SW 1271 (cell line): Measurements from ENCODE around the gene UBXN7.
"Not testable (repeated sequence)": the region's sequence is repeated elsewhere in the genome, so short reads cannot be mapped to it uniquely, and the experiment has no call there.

Source experiments
- DNase-seq, 2 experiments: peaks; one replicate each; lab custom pipeline; 2025; lab: John Stamatoyannopoulos, UW

UBXN7 gene, protein sequence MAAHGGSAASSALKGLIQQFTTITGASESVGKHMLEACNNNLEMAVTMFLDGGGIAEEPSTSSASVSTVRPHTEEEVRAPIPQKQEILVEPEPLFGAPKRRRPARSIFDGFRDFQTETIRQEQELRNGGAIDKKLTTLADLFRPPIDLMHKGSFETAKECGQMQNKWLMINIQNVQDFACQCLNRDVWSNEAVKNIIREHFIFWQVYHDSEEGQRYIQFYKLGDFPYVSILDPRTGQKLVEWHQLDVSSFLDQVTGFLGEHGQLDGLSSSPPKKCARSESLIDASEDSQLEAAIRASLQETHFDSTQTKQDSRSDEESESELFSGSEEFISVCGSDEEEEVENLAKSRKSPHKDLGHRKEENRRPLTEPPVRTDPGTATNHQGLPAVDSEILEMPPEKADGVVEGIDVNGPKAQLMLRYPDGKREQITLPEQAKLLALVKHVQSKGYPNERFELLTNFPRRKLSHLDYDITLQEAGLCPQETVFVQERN

DNA sequence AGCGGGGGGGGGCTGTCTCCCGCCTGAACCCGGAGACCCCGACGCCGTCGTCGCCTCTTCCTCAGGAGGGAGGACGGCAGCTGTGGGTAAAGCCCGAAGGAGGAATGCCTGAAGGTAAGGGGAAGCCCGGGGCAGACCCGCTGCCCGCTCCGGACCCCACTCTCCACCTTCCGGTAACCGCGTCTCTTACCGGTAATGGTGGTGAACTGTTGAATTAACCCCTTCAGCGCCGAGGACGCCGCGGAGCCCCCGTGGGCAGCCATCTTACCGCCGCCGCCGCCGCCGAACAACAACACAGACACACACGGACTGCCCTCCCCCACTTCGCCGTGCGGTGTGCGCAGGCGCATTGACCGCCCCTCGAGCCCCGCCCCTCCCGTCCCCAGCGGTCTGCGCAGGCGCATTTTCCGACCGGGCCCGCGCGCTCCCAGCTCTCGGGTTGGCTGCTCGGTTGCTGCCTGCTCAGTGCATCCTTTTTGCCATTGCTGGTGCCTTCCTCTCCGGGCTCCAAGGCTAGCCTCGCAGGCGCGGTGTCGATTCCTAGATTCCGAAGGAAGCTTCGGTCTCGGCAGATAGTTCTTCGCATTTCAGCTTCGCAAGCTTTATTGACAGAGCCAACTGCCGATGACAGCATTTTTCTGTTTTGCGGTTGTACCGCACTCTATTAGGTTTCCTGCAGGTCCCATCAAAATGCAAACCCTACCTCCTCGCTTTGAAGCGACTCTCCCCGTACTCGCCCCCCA lies at the start of gene UBXN7:
UBXN7 (minus strand) TSS at position 291 of the 743 bp plus-strand sequence; CDS start at position 263, 28 bp downstream.
- peak; percentile 66 to 92 for DNase-seq

DNA sequence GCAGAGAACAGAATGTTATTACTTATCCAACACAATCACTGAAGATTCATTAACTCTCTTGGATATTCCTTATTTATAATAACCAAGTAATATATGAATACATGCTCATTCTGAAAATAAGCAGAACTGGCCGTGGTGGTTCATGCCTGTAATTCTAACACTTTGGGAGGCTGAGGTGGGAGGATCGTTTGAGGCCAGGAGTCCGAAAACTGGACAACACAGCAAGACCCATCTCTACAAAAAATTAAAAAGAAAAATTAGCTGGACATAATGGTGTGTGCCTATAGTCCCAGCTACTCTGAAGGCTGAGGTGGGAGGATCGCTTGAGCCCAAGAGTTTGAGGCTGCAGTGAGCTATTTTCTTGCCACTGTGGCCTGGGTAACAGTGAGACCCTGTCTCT lies 45.5 kb upstream of the UBXN7 start:
- DNase-seq: no peak

DNA sequence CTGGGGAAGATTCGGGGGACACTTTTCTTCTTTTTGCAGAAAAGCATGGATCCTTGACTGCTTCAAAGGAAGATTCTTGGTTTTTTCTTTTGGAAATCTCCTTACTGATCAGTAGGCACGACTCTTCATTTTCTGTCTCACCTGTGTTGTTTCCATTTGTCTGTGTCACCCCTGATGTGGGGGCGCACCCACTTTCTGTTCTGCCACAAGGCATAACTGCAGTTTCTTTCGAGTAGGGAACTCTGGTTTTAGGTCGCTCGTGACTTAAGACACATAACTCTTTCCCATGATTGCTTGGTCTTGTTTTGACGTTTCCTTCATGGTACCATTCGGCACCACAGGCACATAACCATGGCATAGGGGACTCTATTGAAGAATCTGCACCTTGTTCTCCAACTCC lies 40.1 kb upstream of the UBXN7 start:
- DNase-seq: no peak

DNA sequence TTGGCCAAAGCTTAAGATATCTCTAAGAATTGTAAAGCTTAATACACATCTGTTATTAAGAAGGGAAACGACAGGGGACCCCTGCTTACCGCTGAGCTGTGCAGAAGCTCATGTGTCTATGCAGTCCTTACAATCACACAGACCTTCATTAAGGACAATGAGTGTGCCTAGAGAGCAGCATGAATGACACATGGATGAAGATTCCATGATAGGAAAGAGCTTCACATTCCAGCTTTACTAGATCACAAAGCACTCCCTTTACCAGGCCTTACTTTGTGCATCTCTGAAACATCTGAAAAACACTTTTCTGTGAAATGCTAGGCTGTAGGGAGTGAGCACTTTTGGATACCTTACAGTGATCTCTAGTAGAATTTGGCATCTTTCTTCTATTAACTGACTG lies 39.3 kb upstream of the UBXN7 start:
- no peak for DNase-seq

DNA sequence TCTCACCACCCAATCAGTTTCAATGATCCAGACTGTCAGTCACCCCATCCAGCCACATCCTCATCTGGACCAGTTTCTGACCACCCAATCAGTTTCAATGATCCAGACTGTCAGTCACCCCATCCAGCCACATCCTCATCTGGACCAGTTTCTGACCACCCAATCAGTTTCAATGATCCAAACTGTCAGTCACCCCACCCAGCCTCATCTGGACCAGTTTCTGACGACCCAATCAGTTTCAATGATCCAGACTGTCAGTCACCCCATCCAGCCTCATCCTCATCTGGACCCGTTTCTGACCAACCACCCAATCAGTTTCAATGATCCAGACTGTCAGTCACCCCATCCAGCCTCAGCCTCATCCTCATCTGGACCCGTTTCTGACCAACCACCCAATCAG lies 38.0 kb upstream of the UBXN7 start:
- DNase-seq: not testable (repeated sequence)

DNA sequence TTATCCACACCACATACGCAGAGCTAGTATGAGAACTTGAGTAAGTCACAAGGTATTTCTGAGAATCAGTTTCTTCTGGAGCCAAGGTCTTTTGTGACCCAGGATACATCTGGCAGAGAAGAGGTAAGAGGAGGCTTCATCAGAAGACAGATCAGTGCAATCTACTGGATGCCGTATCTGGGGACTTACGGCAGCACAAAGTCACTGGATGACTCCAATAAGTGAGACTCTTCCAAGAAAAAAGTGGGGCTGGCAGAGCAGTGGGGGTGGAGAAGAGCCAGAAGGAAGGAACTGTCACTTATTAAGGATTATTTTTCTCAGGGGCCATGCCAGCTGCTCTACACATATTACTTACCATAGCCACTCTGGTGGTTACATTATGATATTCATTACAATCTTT lies 31.6 kb upstream of the UBXN7 start:
- no peak for DNase-seq

DNA sequence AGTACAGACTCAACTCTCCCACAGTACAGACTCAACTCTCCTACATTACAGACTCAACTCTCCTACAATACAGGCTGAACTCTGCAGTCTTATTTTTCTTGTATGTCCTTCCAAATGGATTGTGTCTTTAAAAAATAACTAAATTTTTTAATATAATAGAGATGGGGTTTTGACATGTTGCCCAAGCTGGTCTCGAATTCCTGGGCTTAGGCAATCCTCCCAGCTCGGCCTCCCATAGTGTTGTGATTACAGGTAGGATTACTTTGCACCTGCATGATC lies 31.2 kb upstream of the UBXN7 start:
- DNase-seq: no peak

DNA sequence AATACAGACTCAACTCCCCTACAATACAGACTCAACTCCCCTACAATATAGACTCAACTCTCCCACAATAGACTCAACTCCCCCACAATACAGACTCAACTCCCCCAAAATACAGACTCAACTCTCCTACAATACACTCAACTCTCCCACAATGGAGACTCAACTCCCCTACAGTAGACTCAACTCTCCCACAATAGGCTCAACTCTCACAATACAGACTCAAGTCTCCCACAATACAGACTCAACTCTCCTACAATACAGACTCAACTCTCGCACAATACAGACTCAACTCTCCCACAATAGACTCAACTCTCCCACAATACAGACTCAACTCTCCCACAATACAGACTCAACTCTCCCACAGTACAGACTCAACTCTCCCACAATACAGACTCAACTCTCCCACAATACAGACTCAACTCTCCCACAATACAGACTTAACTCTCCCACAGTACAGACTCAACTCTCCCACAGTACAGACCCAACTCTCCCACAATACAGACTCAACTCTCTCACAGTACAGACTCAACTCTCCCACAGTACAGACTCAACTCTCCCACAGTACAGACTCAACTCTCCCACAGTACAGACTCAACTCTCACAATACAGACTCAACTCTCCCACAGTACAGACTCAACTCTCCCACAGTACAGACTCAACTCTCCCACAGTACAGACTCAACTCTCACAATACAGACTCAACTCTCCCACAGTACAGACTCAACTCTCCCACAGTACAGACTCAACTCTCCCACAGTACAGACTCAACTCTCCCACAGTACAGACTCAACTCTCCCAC lies 30.7 kb upstream of the UBXN7 start:
- not testable (repeated sequence) for DNase-seq

DNA sequence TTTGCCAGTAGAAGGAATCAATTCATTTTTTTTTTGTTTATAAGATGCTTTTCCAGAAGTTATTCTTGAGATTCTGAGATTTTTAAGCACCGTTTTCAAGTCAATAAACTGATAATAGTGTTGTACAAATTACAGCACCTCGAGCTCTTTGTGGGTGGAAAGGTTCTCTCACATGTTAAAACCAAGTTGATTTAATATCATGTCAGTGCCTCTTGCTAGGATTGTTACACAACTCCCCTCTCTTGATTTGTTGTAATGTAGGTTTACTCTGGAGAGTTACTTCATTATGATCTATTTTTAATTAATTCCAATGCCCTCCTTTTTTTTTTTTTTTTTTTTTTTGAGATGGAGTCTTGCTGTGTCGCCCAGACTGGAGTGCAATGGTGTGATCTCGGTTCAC lies 25.8 kb upstream of the UBXN7 start:
- DNase-seq: no peak

DNA sequence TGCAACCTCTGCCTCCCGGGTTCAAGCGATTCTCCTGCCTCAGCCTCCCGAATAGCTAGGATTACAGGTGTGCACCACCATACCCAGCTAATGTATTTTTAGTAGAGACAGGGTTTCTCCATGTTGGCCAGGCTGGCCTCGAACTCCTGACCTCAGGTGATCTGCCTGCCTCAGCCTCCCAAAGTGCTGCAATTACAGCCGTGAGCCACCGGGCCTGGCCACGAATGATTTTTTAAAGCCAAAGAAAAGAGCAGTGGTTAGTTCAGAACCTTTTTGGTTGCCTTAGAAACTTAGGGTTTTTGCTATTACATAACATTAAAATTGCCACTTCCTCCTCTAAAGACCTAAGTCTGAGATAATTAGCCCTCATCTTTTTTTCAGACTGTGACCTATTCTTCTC lies 25.2 kb upstream of the UBXN7 start:
- DNase-seq: not testable (repeated sequence)

DNA sequence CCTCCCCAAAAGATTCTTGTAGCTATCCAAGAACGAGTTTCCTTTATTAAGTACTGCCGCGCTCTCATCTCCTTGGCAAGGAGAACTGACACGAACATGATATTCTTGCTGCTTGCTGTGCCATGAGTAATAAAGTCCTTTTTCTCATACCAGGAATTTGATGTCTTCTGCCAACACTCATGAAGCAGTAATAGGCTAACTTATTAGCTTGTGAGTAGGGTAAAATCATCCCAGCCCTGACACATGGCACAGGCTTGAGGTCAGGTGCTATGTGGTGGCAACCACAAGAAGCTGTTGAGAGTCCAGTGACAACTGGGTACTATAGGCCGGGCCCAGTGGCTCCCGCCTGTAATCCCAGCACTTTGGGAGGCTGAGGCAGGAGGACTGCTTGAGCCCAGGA lies 22.7 kb upstream of the UBXN7 start:
- no peak for DNase-seq

DNA sequence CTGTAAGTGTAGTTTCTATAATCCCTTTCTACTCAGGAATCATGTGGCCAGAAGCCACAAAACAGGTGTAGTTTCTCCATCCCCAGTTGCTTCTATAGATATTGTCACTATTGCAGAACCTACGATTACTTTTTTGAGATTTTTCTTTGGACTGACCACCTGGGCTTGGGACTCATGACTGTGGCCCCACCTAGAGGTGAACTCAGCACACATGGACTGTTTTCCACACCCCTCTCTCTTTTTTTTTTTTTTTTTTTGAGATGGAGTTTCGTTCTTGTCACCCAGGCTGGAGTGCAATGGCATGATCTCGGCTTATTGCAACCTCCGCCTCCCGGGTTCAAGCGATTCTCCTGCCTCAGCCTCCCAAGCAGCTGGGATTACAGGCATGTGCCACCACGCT lies 13.2 kb upstream of the UBXN7 start:
- not testable (repeated sequence) for DNase-seq

DNA sequence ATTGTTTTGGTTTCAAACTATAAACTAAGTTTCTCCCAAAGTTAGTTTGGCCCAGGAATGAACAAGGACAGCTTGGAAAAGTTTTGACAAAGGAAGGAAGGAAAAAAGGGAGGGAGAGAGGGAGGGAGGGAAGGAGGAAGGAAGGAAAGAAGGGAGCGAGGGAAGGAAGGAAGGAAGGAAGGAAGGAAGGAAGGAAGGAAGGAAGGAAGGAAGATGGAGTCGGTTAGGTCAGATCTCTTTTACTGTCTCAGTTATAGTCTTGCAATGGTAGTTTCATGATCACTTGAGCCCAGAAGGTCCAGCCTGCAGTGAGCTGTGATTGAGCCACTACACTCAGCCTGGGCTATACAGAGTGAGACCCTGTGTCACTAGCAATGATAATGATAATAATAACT lies 12.3 kb upstream of the UBXN7 start:
- DNase-seq: no peak

DNA sequence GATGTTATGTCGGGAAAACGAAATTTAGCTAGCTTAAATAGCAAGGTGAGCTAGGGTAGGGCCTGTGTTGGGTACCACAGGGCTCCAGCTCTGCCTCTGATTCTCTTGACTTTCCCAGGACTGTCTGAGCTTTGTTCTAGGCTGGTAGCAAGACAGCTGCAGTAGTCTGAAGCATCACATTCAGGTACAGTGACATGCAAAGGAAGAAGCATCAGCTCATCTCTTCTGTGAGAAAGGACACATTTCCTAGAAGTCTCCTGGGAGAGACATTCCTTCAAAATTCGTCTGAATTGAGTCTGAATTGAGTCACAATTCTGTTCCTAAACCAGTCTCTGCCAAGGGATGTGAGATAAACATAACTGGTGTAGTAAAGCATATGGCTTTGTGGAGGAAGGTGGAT lies 8.5 kb upstream of the UBXN7 start:
- no peak for DNase-seq

DNA sequence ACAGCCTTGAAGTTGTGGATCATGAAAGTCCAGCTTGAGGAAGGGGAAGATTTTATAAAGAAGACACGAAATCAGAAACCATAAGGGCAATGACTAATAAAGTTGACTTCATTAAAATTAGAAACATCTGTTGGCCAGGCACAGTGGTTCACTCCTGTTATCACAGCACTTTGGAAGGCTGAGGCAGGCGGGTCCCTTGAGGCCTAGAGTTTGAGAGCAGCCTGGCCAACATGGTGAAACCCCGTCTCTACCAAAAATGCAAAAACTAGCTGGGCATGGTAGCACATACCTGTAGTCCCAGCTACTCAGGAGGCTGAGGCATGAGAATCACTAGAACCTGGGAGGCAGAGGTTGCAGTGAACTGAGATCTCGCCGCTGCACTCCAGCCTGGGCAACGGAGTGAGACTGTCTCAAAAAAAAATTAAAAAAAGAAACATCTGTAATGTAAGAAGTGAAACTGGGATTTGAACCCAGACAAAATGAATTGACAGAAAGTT lies 7.9 kb upstream of the UBXN7 start:
- DNase-seq: no peak

DNA sequence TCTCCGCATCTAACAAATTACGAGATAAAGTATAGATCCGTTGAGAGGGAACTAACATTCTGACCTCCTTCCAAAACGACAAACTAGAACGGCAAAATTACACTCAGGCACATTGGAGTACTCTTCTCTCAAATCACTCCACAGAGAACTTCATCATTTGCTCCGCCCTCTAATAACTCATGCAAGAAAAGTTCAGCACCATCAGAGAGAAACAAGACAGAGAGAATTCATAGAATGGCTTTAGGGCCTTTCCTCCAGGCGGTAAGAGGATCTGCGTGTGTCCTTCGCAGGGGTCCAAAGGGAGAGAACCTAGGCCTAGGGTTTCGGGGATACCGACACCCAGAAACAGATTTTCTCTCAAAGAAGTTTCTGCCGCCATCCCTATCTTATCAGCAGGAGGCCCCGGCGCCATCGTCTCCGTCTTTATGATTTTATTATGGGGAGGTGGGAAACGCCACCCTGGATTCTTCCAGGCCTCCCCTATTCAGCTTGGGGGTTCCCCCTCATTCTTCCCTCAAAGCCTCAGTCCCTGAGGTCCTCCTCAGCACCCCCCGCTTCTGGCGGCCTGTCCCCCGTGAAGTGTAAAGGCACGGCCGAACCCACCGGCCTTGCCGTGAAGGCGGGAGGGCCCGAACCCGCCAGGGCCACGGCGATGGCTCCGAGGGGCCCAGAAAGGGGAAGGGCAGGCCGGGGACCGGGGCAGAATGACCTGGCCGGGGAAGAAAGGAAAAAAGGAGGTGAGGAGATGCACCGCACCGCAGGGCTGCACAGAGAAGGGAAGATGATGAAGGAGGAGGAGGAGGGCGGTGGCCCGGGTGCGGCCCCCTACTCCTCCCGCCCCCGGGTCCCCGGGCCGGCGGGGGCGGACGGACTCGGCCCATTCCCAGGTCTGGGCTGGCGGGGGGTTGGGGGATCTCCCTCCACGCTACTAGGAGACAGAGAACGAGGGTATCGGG lies 768 bp downstream of the UBXN7 start:
- peak; percentile 15 to 61 for DNase-seq

DNA sequence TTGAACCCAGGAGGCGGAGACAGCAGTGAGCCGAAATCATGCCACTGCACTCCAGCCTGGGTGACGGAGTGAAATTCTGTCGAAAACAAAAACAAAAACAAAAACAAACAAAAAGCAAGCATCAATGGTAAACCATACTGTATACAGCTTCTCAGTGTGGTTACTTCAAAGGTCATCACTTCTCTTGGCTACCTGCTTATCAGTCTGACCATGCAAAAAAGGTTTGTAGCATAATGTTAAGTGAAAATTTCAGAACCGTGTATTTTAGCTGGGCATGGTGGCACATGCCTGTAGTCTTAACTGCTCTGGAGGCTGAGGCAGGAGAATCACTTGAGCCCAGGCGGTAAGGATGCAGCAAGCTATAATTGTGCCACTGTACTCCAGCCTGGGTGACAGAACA lies 4.2 kb downstream of the UBXN7 start:
- DNase-seq: no peak

DNA sequence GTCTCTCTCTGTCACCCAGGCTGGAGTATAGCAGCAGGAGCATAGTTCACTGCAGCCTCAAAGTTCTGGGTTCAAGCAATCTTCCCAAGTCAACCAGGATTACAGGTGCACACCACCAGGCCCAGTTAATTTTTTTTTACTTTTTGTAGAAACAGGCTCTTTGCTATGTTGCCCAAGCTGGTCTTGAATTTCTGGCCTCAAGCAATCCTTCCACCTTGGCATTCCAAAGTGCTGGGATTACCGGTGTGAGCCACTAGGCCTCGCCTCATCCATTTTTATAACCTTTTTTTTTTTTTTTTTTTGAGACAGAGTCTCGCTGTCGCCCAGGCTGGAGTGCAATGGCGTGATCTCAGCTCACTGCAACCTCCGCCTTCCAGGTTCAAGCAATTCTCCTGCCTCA lies 7.8 kb downstream of the UBXN7 start:
- DNase-seq: not testable (repeated sequence)

DNA sequence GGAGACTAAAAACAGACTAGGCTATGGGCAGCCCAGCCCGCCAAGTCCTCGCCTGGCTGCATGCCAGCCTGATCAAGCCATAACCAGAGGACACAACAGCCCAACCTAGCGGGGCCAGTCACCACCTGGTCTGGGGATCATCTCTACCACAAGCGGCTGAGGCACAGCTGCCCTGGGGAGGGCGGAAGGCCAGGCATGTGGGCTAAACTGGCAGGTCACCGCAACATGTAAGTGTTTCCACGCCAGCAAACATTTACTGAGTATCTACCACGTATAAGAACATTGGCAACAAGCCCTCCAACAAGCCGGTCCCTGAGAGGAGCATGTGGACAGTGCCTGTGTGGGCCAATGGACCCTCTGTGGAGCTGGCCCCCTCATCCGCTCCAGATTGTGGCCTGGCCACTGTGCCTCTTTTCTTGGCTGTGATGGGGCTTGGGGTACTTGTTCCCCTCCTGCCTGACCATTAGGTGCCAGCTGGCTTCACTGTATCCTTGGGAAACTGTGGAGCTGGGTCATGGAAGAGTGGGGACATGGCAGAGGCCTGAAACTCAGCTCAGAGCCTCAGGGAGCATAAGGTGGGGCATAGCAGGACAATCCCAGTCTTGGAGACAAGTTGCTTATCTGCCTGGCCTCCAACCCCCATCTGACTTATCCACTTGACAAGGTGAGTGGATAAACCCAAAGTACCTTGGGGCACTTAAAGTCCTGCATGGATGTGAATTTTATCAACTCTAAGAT lies 9.0 kb downstream of the UBXN7 start:
- no peak for DNase-seq

DNA sequence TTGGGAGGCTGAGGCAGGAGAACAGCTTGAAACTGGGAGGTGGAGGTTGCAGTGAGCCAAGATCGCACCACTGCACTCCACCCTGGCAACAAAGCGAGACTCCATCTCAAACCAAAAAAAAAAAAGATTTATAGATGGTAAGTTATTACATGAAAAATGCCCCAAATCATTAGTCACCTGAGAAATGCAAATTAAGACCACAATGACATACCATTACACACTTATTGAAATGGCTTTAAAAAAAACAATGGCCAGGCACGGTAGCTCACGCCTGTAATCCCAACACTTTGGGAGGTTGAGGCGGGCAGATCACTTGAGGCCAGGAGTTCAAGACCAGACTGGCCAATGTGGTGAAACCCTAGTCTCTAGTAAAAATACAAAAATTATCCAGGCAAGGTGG lies 10.6 kb downstream of the UBXN7 start:
- not testable (repeated sequence) for DNase-seq

DNA sequence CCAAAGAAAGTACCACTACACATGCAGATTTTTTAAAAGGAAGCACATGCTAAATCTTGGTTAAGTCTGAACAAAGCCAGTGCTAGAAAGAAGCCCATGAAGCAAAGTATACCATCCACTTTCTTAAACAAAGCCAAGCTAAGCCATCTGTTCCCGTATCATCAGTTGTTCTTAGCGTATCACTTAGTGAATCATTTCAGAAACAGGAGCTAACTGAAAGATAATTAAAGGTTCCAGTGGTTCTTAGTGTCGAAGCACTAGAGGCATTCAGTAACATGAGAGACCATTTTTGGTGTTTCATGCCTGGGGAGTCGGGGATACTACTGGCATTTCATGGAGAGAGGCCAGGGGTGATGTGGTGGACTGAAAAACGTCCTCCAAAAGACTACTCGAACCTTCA lies 12.8 kb downstream of the UBXN7 start:
- no peak for DNase-seq
